ENCODE results near the gene BOC.

Gene BOC

GRCh38 chr3:113227146-113227545, 15.8 kb downstream of the BOC start:
- no peak for DNase-seq

- no peak for DNase-seq
Measured at GRCh38 chr3:113228498-113229286, 17.3 kb downstream of the BOC start.

- no peak for DNase-seq
Measured at GRCh38 chr3:113231391-113231790, 20.0 kb downstream of the BOC start.

- no peak for DNase-seq
Measured at GRCh38 chr3:113231827-113232253, 20.5 kb downstream of the BOC start.

- no peak for DNase-seq
Measured at GRCh38 chr3:113232342-113232741, 21.0 kb downstream of the BOC start.

- no peak for DNase-seq
Measured at GRCh38 chr3:113233497-113233896, 22.1 kb downstream of the BOC start.

- DNase-seq, result no peak
Measured at GRCh38 chr3:113234028-113234427, 22.7 kb downstream of the BOC start.

- no peak for DNase-seq
Measured at GRCh38 chr3:113234688-113235260, 23.4 kb downstream of the BOC start.

- no peak for DNase-seq
Measured at GRCh38 chr3:113238503-113238902, 27.1 kb downstream of the BOC start.

GRCh38 chr3:113240841-113241240, 29.5 kb downstream of the BOC start:
- no peak for DNase-seq

- DNase-seq, result no peak
Measured at GRCh38 chr3:113241292-113242095, 30.1 kb downstream of the BOC start.

GRCh38 chr3:113242096-113242581, 30.8 kb downstream of the BOC start:
- DNase-seq, result no peak

GRCh38 chr3:113243071-113243470, 31.7 kb downstream of the BOC start:
- DNase-seq, result no peak

GRCh38 chr3:113243846-113244245, 32.5 kb downstream of the BOC start:
- no peak for DNase-seq

- DNase-seq, result no peak
Measured at GRCh38 chr3:113245761-113246161, 34.4 kb downstream of the BOC start.

GRCh38 chr3:113247068-113247467, 35.7 kb downstream of the BOC start:
- DNase-seq, result no peak

GRCh38 chr3:113247675-113248458, 36.5 kb downstream of the BOC start:
- DNase-seq, result no peak

- no peak for DNase-seq
Measured at GRCh38 chr3:113249111-113249510, 37.8 kb downstream of the BOC start.

- DNase-seq, result no peak
Measured at GRCh38 chr3:113249601-113250000, 38.2 kb downstream of the BOC start.

GRCh38 chr3:113250566-113250965, 39.2 kb downstream of the BOC start:
- DNase-seq, result no peak

GRCh38 chr3:113251817-113252216, 40.5 kb downstream of the BOC start:
- DNase-seq, result no peak

- DNase-seq, result no peak
Measured at GRCh38 chr3:113252553-113252952, 41.2 kb downstream of the BOC start.

GRCh38 chr3:113253702-113254101, 42.3 kb downstream of the BOC start:
- DNase-seq, result no peak
